HG03175 (cell line): Measurements from ENCODE around the gene UFM1.
"Not testable (repeated sequence)": the region's sequence is repeated elsewhere in the genome, so short reads cannot be mapped to it uniquely, and the experiment has no call there.

Experiments used
- ATAC-seq: cut with Tn5 transposase; IDR thresholded peaks from one replicate; pipeline ENCODE4 v1.9.1; 2021; ENCODE audit warnings: mild to moderate bottlenecking, moderate library complexity; ENCODE audit not compliant: unreplicated experiment

Gene UFM1

DNA sequence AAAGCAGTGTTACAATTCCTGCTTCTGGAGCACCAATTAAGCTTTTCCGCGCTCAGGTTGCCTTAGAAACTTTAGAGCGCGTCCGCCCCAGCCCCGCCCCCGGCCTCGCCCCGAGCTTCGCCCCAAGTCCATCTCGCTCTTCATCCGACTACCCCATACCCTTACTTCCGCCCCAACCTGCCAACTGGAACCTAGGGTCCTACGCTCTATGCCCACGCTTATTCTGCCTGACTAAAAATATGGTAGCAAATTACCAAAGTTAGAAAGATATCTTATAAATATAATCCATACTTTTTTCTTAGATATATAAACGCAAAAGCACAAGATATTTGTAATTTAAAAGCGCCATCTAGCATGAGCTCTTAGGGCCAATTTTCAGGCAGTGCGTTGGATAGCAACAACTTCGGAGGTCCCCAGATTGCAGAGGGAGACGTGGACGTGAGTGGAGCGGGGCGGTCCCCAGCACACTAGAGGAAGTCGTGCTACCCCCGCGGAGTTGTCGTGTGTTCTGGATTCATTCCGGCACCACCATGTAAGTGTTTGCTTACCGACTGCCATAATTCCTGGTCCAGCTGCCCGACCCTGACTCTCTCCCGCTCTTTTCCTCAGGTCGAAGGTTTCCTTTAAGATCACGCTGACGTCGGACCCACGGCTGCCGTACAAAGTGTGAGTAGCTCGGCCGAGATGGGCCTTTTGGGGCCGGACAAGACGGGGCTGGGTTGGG is at the start of gene UFM1:
UFM1 (plus strand) TSS at position 462 of the 724 bp plus-strand sequence; CDS start at position 531, 69 bp downstream.
- ATAC-seq = peak; percentile 94

GRCh38 chr13:38301236-38301635 is 48.4 kb upstream of the UFM1 start:
- ATAC-seq = no peak

- no peak for ATAC-seq
Measured at GRCh38 chr13:38303816-38304320, 45.8 kb upstream of the UFM1 start.

GRCh38 chr13:38308736-38309135 is 40.9 kb upstream of the UFM1 start:
- no peak for ATAC-seq

DNA sequence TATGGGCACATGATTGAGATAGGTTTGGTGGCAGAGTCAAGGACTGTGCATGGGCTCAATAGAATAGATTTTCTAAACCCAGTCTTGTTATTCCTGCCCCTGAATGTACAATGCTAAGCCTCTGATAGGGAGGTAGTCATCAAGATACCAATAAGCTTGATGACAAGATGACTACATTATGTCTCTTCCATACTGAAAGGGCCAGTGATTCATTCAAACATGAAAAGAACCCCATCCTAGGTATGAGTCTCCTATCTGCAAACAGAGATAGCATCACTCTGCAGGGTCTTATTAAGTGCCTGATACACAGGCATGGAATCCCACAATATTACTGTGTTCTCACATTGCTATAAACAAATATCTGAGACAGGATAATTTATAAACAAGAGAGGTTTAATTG is 40.3 kb upstream of the UFM1 start:
- ATAC-seq = no peak

DNA sequence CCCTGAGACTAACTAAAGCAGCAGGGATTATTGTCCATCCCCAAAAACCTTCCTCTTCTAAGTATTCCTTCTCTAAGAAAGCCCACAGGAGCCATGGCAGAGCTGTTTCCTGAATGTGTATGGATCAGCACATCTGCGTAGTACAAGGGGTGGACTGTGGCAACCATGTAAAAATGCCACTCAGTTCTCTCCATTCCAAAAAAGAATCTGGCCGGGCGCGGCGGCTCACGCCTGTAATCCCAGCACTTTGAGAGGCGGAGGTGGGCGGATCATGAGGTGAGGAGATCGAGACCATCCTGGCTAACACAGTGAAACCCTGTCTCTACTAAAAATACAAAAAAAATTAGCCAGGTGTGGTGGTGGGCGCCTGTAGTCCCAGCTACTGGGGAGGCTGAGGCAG is 38.5 kb upstream of the UFM1 start:
- ATAC-seq = not testable (repeated sequence)

- no peak for ATAC-seq
Measured at GRCh38 chr13:38316129-38316528, 33.5 kb upstream of the UFM1 start.

- ATAC-seq = no peak
Measured at GRCh38 chr13:38321654-38322053, 28.0 kb upstream of the UFM1 start.

GRCh38 chr13:38325426-38325825 is 24.2 kb upstream of the UFM1 start:
- no peak for ATAC-seq

DNA sequence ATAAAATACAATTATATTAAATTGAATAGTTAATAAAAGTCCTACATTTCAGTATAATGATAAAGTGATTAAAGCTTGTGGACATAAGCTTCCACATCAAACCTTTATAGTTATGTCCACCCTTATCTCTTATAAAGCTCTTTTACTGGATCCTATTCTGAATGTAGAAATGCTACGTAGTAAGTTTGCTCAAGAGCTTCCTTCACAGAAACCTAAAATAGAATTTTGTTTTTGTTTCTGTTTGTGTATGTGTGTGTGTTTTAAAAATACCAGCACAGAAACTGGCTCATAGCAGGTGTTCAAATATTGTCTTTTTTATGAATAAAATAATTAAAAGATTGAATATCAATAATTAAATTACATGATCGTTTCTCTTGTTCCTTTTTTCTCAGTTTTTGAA is 21.0 kb upstream of the UFM1 start:
- no peak for ATAC-seq

DNA sequence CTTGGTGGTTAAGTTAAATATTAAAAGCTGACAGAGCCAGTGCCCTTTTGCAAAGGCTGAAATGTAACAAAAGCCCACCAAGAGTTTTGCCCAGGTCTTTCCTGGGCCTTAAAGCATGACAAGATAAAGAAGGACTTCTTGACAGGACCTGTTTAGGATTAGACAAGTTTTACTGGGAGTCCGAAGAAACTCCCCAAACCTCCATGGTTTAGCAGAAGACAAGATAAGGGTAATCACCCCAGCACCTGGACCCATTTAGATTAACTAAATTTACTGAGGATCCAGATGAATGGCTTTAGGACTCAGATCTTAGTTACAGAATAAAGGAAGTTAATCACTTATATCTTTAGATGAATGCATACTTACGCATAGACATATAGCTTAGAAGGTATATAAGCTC is 14.8 kb upstream of the UFM1 start:
- ATAC-seq = no peak

- ATAC-seq = no peak
Measured at GRCh38 chr13:38338089-38338488, 11.6 kb upstream of the UFM1 start.

GRCh38 chr13:38340624-38341023 is 9.0 kb upstream of the UFM1 start:
- no peak for ATAC-seq

DNA sequence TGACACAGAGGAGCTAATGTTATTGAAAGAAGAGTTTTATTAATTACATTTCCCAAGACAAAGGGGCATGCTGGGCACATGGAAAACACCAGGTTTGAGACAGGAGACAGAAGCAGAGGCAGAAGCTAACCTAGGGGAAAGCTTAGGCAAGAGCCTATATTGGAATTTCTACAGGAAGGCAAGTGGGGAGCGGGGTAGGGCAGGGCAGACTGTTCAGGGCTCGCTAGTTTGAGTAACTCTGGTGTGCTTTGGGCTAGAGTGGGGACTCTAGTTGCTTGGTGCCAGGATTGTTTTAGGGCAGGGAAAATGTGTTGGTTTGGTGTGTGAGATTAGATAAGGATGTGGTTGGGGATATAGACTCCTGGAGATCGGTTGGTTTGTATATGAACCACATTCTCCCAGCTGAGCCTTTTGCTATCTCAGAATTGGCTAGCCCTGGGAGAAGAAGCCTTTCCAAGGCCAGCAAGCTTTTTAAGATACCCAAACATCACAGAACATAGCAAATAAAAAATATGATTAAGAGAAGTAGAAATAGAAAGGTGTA is 8.4 kb upstream of the UFM1 start:
- no peak for ATAC-seq

GRCh38 chr13:38346764-38347163 is 2.9 kb upstream of the UFM1 start:
- no peak for ATAC-seq

GRCh38 chr13:38348861-38349389 is 726 bp upstream of the UFM1 start:
- peak; percentile 10 for ATAC-seq

- peak; percentile 39 for ATAC-seq
Measured at GRCh38 chr13:38350114-38350617, 515 bp downstream of the UFM1 start.

DNA sequence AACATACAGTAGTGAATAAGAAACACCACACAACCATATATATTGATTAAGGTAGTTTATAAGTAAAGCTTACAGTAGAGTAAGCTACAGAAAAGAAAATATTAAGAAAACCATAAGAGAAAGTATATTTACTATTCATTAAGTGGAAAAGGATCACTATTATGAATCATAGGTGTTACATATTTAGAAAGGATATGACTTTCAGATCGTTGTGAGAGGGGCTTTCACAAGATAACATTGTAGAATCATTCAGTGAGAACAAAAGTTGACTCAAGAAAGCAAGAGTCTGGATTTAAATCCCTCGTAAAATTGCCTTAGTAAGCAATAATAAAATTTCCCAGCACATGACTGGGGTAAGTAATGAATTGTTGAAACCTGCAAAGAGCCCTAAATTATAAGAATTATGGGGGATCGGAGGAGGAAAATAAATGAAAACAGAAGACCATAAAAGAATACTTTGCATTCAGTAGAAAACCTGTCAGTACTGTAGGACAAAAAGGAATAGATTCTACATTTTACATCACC is 6.0 kb downstream of the UFM1 start:
- ATAC-seq = no peak

- no peak for ATAC-seq
Measured at GRCh38 chr13:38358684-38359083, 9.0 kb downstream of the UFM1 start.

DNA sequence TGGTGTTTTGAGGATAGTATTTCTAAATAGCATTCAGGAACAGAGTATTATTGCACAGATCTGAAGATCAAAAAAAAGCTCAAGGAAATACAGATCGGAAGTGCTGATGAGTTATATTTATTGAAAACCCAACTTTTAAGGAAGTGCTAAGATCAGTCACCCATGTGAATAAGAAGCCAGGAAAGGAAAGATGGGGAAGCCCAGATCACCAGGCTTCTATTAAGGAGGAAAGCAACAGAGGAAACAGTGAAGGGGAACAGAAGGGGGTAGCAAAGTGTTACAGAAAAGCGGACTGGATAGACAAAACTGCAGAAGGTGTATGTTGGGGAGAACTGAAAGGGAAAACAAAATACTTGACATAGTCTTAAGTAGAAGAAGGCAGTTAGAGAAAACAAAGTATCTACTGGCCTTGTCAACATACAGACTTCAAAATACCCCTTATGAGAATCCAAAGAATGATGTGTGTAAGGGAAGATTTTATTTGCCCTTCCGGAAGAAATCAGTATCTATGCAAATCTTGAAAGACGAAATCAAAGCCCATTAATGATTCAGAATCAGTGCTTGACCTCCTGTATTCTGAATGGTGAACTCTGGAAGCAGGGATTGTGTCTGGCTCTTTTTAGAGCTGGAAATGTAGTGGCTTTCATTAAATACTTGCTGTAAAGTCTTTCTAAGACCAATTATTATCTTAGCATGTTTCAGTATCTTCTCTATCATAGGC is 12.1 kb downstream of the UFM1 start:
- ATAC-seq = no peak

DNA sequence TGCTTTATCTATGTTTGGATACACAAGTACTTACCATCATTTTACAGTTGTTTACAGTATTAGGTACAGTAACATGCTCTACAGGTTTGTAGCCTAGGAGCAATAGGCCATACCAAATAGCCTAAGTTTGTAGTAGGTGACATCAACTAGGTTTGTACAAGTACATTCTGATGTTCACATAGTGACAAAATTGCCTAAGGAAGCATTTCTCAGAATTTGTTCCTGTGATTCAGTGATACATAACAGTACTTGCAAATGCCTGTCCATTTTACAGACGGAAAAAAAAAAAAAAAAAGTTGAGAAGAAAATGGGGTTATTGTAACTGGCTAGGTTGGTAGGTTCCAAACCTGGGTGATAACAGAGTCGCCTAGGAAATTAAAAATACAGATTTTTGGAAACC is 13.6 kb downstream of the UFM1 start:
- ATAC-seq = no peak
